Caco-2 (cell line): ENCODE measurements around the gene LYPD5. TPM values are rescaled to one million over a fixed set of nuclear protein-coding genes. Genes with fewer than 3 reads are reported as not detected.

Source experiments
- BruUV-seq: library from RNA; stranded (reverse); fragments of 400-500 nt; replicated peaks from 2 replicates; lab custom pipeline; 2021; lab: Mats Ljungman, UMichigan
- CTCF ChIA-PET: fragments of 300-600 bp; sonication (Branson Sonifier 250); formaldehyde crosslinking; loops from one replicate; lab custom pipeline; 2022; ENCODE audit warnings: antibody characterized with exemption; lab: Charles Lee
- POLR2A ChIA-PET: fragments of 300-600 bp; sonication (Branson Sonifier 250); formaldehyde crosslinking; loops from one replicate; lab custom pipeline; 2022; ENCODE audit warnings: antibody characterized with exemption; lab: Charles Lee
- DNase-seq, 2 experiments: peaks; one replicate each; pipeline versions ENCODE4 v3.0.0 to v3.0.0-alpha.2; 2020 to 2022
- H3K27me3 ChIP-seq: replicated peaks from 2 replicates; pipeline ENCODE4 v1.6.0; 2011; ENCODE audit warnings: low read length; ENCODE audit not compliant: control insufficient read depth, insufficient read depth
- H3K36me3 ChIP-seq: 2 replicates; pipeline ENCODE4 v1.5.1; 2011; ENCODE audit warnings: low read length; ENCODE audit not compliant: control insufficient read depth, insufficient read depth
- H3K4me1 ChIP-seq: fragments of 250-450 bp; sonication (Bioruptor Pico); 2 replicates; pipeline ENCODE4 v1.5.1; 2020; ENCODE audit warnings: mild to moderate bottlenecking
- H3K4me3 ChIP-seq: 2 replicates; pipeline ENCODE4 v1.5.1; 2011; ENCODE audit warnings: low read depth, mild to moderate bottlenecking, control low read depth, low read length
- H3K9me3 ChIP-seq: fragments of 250-450 bp; sonication (Bioruptor Pico); 2 replicates; pipeline ENCODE4 v1.5.1; 2020; ENCODE audit warnings: mild to moderate bottlenecking, moderate library complexity
- H3K27ac Mint-ChIP-seq: one replicate; pipeline ENCODE4 v1.8.0; 2022; ENCODE audit warnings: mixed read lengths; ENCODE audit not compliant: unreplicated experiment
- H3K27me3 Mint-ChIP-seq: one replicate; pipeline ENCODE4 v1.8.0; 2022; ENCODE audit warnings: mixed read lengths; ENCODE audit not compliant: insufficient read depth, unreplicated experiment
- H3K36me3 Mint-ChIP-seq: one replicate; pipeline ENCODE4 v1.8.0; 2022; ENCODE audit warnings: mild to moderate bottlenecking, mixed read lengths; ENCODE audit not compliant: insufficient read depth, unreplicated experiment
- H3K4me1 Mint-ChIP-seq: one replicate; pipeline ENCODE4 v1.8.0; 2022; ENCODE audit warnings: low read depth, mixed read lengths; ENCODE audit not compliant: unreplicated experiment
- H3K4me3 Mint-ChIP-seq: one replicate; pipeline ENCODE4 v1.8.0; 2022; ENCODE audit warnings: mild to moderate bottlenecking, moderate library complexity, mixed read lengths; ENCODE audit not compliant: unreplicated experiment
- H3K9me3 Mint-ChIP-seq: one replicate; pipeline ENCODE4 v1.8.0; 2022; ENCODE audit warnings: mixed read lengths; ENCODE audit not compliant: unreplicated experiment
- CTCF ChIP-seq, 2 experiments: fragments of 200-600 bp in 1 of 2; IDR thresholded peaks; 1 replicate in 1 of 2; 2 replicates in 1 of 2; pipeline versions ENCODE4 v1.5.1 to v1.8.0; 2011 to 2022; ENCODE audit warnings: antibody characterized with exemption in 1 of 2, control low read depth in 1 of 2, inconsistent platforms in 1 of 2, low read depth in 1 of 2, low read length in 1 of 2, mild to moderate bottlenecking in 1 of 2, moderate library complexity in 1 of 2; ENCODE audit not compliant: insufficient read depth in 1 of 2, severe bottlenecking in 1 of 2, unreplicated experiment in 1 of 2
- intact Hi-C: fragments of 100-400 bp; cut with micrococcal nuclease; formaldehyde crosslinking; loops from one replicate; pipeline ENCODE4 v1.10.0; 2022; ENCODE audit not compliant: unreplicated experiment
- total RNA-seq: library from RNA; stranded (reverse); gene quantifications from 2 replicates; pipeline ENCODE4 v1.2.3, GENCODE V29; 2022

LYPD5 gene
- total RNA-seq, 1 experiment from 2014 or later = 0.95 TPM

GRCh38 chr19:43847884-43848283, 45.6 kb upstream of the LYPD5 start:
- CTCF ChIA-PET = no interaction called here
- peaks cover 1% of the 10 kb centered on the region; the same call in 1 of the 2 replicates for H3K36me3 ChIP-seq

DNA sequence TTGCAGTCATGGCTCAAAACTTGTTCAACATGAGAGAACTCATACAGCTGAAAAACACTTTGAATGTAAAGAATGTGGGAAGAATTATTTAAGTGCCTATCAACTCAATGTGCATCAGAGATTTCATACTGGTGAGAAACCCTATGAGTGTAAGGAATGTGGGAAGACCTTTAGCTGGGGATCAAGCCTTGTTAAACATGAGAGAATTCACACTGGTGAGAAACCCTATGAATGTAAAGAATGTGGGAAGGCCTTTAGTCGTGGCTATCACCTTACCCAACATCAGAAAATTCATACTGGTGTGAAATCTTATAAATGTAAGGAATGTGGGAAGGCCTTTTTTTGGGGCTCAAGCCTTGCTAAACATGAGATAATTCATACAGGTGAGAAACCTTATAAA, 45.0 kb upstream of the LYPD5 start:
- H3K27ac Mint-ChIP-seq = no peak overlapping the region
- no TSS peak for BruUV-seq
- H3K36me3 Mint-ChIP-seq = peaks cover 33% of the 10 kb centered on the region
- H3K27me3 ChIP-seq = no peaks in the 10 kb centered on the region
- DNase-seq = no peak
- H3K4me3 ChIP-seq = no peak overlapping the region
- peaks cover 78% of the 10 kb centered on the region for H3K9me3 ChIP-seq
- no peaks in the 10 kb centered on the region for H3K4me1 ChIP-seq
- peaks cover 3% of the 10 kb centered on the region for H3K36me3 ChIP-seq
- no peaks in the 10 kb centered on the region for H3K4me1 Mint-ChIP-seq
- ChIA-PET CTCF (no interaction called here), POLR2A (no interaction called here)
- no peak for TF ChIP-seq CTCF (IDR thresholded peaks at IDR 0.05; ENCODE audit: insufficient read depth in 1 of 2, low read depth in 1 of 2, low read length in 1 of 2, severe bottlenecking in 1 of 2, unreplicated experiment in 1 of 2)
- H3K4me3 Mint-ChIP-seq = no peak overlapping the region
- no peaks in the 10 kb centered on the region for H3K27me3 Mint-ChIP-seq
- peaks cover 47% of the 10 kb centered on the region for H3K9me3 Mint-ChIP-seq
- intact Hi-C loops = no loop called here

More at GRCh38 chr19:43847884-43848283, 45.6 kb upstream of the LYPD5 start:
- H3K36me3 Mint-ChIP-seq = peaks cover 29% of the 10 kb centered on the region
- H3K4me3 Mint-ChIP-seq = no peak overlapping the region
- peaks cover 72% of the 10 kb centered on the region for H3K9me3 ChIP-seq
- intact Hi-C loops = no loop called here
- H3K9me3 Mint-ChIP-seq = peaks cover 54% of the 10 kb centered on the region
- no peak overlapping the region for H3K4me3 ChIP-seq
- no peak for DNase-seq
- no peaks in the 10 kb centered on the region for H3K4me1 Mint-ChIP-seq
- POLR2A ChIA-PET = no interaction called here
- no TSS peak for BruUV-seq
- H3K27ac Mint-ChIP-seq = no peak overlapping the region
- no peak for TF ChIP-seq CTCF (IDR thresholded peaks at IDR 0.05; ENCODE audit: insufficient read depth in 1 of 2, low read depth in 1 of 2, low read length in 1 of 2, severe bottlenecking in 1 of 2, unreplicated experiment in 1 of 2)
- no peaks in the 10 kb centered on the region for H3K27me3 Mint-ChIP-seq
- no peaks in the 10 kb centered on the region for H3K27me3 ChIP-seq
- no peaks in the 10 kb centered on the region for H3K4me1 ChIP-seq

DNA sequence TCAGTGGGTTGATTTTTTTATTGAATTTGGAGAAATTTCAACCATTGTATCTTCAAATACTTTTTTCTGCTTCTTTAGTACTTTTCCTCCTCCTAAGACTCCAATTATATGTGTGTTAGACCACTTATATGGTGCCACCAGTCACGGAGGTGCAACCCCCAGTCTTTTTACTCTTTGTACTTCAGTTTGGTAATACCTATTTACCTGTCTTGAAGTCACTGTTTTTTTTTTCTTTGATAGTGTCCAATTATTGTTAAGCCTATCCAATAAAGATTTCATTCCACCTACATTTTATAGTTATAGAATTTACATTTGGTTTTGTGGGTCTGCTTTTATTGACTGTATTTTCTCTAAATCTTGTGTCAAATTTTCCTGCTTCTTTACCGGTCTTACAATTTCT, 39.8 kb upstream of the LYPD5 start:
- Histone ChIP-seq H3K4me1 (no peaks in the 10 kb centered on the region), H3K36me3 (peaks cover 4% of the 10 kb centered on the region), H3K4me3 (no peak overlapping the region), H3K27me3 (no peaks in the 10 kb centered on the region), H3K9me3 (peaks cover 66% of the 10 kb centered on the region)
- Mint-ChIP-seq H3K4me1 (no peaks in the 10 kb centered on the region), H3K27me3 (no peaks in the 10 kb centered on the region), H3K9me3 (peaks cover 57% of the 10 kb centered on the region), H3K27ac (no peak overlapping the region), H3K36me3 (peaks cover 62% of the 10 kb centered on the region), H3K4me3 (no peak overlapping the region)
- ChIA-PET CTCF (no interaction called here), POLR2A (no interaction called here)
- no peak for TF ChIP-seq CTCF (IDR thresholded peaks at IDR 0.05; ENCODE audit: insufficient read depth in 1 of 2, low read depth in 1 of 2, low read length in 1 of 2, severe bottlenecking in 1 of 2, unreplicated experiment in 1 of 2)
- intact Hi-C loops = no loop called here
- no peak for DNase-seq
- no TSS peak for BruUV-seq
